ENCODE data around the gene NCAPH2. TPM values are rescaled to one million over a fixed set of nuclear protein-coding genes. Genes with fewer than 3 reads are reported as not detected.

NCAPH2 gene
- total and polyA plus RNA-seq, 9 of the 15 experiments (the other 6 are each of a cell fraction or from before 2014, with no cell fraction given), result 3.6 to 88.6 (median 32.4) TPM

DNA sequence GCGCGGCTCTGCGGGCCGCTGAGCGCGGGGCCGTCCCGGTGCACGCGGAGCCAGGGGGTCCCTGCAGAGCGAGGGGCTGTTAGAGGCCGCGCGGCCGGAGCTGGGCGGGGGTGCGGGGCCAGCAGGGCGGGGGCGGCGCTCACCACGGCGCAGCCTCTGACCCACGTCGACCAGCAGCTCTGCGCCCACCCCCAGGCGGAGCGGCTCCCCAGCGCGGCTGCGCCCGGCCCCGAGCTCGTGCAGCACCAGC lies 17.8 kb downstream of the NCAPH2 start (continued):
- TF ChIP-seq, protein P1, sequence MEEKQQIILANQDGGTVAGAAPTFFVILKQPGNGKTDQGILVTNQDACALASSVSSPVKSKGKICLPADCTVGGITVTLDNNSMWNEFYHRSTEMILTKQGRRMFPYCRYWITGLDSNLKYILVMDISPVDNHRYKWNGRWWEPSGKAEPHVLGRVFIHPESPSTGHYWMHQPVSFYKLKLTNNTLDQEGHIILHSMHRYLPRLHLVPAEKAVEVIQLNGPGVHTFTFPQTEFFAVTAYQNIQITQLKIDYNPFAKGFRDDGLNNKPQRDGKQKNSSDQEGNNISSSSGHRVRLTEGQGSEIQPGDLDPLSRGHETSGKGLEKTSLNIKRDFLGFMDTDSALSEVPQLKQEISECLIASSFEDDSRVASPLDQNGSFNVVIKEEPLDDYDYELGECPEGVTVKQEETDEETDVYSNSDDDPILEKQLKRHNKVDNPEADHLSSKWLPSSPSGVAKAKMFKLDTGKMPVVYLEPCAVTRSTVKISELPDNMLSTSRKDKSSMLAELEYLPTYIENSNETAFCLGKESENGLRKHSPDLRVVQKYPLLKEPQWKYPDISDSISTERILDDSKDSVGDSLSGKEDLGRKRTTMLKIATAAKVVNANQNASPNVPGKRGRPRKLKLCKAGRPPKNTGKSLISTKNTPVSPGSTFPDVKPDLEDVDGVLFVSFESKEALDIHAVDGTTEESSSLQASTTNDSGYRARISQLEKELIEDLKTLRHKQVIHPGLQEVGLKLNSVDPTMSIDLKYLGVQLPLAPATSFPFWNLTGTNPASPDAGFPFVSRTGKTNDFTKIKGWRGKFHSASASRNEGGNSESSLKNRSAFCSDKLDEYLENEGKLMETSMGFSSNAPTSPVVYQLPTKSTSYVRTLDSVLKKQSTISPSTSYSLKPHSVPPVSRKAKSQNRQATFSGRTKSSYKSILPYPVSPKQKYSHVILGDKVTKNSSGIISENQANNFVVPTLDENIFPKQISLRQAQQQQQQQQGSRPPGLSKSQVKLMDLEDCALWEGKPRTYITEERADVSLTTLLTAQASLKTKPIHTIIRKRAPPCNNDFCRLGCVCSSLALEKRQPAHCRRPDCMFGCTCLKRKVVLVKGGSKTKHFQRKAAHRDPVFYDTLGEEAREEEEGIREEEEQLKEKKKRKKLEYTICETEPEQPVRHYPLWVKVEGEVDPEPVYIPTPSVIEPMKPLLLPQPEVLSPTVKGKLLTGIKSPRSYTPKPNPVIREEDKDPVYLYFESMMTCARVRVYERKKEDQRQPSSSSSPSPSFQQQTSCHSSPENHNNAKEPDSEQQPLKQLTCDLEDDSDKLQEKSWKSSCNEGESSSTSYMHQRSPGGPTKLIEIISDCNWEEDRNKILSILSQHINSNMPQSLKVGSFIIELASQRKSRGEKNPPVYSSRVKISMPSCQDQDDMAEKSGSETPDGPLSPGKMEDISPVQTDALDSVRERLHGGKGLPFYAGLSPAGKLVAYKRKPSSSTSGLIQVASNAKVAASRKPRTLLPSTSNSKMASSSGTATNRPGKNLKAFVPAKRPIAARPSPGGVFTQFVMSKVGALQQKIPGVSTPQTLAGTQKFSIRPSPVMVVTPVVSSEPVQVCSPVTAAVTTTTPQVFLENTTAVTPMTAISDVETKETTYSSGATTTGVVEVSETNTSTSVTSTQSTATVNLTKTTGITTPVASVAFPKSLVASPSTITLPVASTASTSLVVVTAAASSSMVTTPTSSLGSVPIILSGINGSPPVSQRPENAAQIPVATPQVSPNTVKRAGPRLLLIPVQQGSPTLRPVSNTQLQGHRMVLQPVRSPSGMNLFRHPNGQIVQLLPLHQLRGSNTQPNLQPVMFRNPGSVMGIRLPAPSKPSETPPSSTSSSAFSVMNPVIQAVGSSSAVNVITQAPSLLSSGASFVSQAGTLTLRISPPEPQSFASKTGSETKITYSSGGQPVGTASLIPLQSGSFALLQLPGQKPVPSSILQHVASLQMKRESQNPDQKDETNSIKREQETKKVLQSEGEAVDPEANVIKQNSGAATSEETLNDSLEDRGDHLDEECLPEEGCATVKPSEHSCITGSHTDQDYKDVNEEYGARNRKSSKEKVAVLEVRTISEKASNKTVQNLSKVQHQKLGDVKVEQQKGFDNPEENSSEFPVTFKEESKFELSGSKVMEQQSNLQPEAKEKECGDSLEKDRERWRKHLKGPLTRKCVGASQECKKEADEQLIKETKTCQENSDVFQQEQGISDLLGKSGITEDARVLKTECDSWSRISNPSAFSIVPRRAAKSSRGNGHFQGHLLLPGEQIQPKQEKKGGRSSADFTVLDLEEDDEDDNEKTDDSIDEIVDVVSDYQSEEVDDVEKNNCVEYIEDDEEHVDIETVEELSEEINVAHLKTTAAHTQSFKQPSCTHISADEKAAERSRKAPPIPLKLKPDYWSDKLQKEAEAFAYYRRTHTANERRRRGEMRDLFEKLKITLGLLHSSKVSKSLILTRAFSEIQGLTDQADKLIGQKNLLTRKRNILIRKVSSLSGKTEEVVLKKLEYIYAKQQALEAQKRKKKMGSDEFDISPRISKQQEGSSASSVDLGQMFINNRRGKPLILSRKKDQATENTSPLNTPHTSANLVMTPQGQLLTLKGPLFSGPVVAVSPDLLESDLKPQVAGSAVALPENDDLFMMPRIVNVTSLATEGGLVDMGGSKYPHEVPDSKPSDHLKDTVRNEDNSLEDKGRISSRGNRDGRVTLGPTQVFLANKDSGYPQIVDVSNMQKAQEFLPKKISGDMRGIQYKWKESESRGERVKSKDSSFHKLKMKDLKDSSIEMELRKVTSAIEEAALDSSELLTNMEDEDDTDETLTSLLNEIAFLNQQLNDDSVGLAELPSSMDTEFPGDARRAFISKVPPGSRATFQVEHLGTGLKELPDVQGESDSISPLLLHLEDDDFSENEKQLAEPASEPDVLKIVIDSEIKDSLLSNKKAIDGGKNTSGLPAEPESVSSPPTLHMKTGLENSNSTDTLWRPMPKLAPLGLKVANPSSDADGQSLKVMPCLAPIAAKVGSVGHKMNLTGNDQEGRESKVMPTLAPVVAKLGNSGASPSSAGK (IDR thresholded peaks at IDR 0.05), result no peak
- 0 out of 2 replicates have a peak, but pooled peaks have one; percentile 49 for TF ChIP-seq GTF2E2 (tag; IDR thresholded peaks at IDR 0.05)
- TF ChIP-seq, protein P2, sequence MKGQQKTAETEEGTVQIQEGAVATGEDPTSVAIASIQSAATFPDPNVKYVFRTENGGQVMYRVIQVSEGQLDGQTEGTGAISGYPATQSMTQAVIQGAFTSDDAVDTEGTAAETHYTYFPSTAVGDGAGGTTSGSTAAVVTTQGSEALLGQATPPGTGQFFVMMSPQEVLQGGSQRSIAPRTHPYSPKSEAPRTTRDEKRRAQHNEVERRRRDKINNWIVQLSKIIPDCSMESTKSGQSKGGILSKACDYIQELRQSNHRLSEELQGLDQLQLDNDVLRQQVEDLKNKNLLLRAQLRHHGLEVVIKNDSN (CRISPR knock-in tag; IDR thresholded peaks at IDR 0.05), result 0 out of 2 replicates have a peak, but pooled peaks have one; percentile 2
- TF ChIP-seq RFX5 (IDR thresholded peaks at IDR 0.05; ENCODE audit: low read depth, low read length), result no peak
- no peak for TF ChIP-seq ZKSCAN1 (IDR thresholded peaks at IDR 0.05; ENCODE audit: low read depth, low read length)
- no peak for TF ChIP-seq SMARCC2 (IDR thresholded peaks at IDR 0.05; ENCODE audit: low read depth)
- TF ChIP-seq POLR2G (IDR thresholded peaks at IDR 0.05; ENCODE audit: low read depth, low read length), result 0 out of 2 replicates have a peak, but pooled peaks have one; percentile 23
- TF ChIP-seq, protein P3, sequence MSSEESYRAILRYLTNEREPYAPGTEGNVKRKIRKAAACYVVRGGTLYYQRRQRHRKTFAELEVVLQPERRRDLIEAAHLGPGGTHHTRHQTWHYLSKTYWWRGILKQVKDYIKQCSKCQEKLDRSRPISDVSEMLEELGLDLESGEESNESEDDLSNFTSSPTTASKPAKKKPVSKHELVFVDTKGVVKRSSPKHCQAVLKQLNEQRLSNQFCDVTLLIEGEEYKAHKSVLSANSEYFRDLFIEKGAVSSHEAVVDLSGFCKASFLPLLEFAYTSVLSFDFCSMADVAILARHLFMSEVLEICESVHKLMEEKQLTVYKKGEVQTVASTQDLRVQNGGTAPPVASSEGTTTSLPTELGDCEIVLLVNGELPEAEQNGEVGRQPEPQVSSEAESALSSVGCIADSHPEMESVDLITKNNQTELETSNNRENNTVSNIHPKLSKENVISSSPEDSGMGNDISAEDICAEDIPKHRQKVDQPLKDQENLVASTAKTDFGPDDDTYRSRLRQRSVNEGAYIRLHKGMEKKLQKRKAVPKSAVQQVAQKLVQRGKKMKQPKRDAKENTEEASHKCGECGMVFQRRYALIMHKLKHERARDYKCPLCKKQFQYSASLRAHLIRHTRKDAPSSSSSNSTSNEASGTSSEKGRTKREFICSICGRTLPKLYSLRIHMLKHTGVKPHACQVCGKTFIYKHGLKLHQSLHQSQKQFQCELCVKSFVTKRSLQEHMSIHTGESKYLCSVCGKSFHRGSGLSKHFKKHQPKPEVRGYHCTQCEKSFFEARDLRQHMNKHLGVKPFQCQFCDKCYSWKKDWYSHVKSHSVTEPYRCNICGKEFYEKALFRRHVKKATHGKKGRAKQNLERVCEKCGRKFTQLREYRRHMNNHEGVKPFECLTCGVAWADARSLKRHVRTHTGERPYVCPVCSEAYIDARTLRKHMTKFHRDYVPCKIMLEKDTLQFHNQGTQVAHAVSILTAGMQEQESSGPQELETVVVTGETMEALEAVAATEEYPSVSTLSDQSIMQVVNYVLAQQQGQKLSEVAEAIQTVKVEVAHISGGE (CRISPR knock-in tag; IDR thresholded peaks at IDR 0.05), result no peak
- no peak for TF ChIP-seq RAD21 (CRISPR knock-in tag; conservative IDR thresholded peaks at IDR 0.05 in 1 of 2, IDR thresholded peaks at IDR 0.05 in 1 of 2)
- no peak for TF ChIP-seq ZNF57 (CRISPR knock-in tag; IDR thresholded peaks at IDR 0.05)
